Spleen (tissue), 11 donors: ENCODE data around the gene YIPF1. TPM values are rescaled to one million over a fixed set of nuclear protein-coding genes. Genes with fewer than 3 reads are reported as not detected.

Source experiments
- DNase-seq: peaks from one replicate; pipeline ENCODE4 v3.0.0-alpha.2; 2020
- H3K27ac ChIP-seq, 8 donors: fragments of 200-600 bp; sonication (generic) in 7 of 8; 1 replicate in 4 of 8; 2 replicates in 4 of 8; pipeline versions ENCODE4 v1.5.0 to v1.8.0; 2016 to 2021; ENCODE audit warnings: inconsistent platforms in 4 of 8, mild to moderate bottlenecking in 4 of 8, moderate library complexity in 1 of 8
- H3K27me3 ChIP-seq, 7 donors: fragments of 200-600 bp; sonication (generic) in 6 of 7; replicated peaks in 1 of 7; 1 replicate in 4 of 7; 2 replicates in 3 of 7; pipeline versions ENCODE4 v1.5.0 to v1.8.0; 2016 to 2021; ENCODE audit warnings: inconsistent platforms in 3 of 7, mild to moderate bottlenecking in 1 of 7
- H3K36me3 ChIP-seq, 6 donors: fragments of 200-600 bp; sonication (generic) in 5 of 6; 1 replicate in 4 of 6; 2 replicates in 2 of 6; pipeline versions ENCODE4 v1.5.0 to v1.8.0; 2016 to 2021; ENCODE audit warnings: inconsistent platforms in 2 of 6
- H3K4me1 ChIP-seq, 6 donors: fragments of 200-600 bp; sonication (generic) in 5 of 6; 1 replicate in 3 of 6; 2 replicates in 3 of 6; pipeline versions ENCODE4 v1.5.0 to v1.8.0; 2016 to 2021; ENCODE audit warnings: inconsistent platforms in 3 of 6
- H3K4me3 ChIP-seq, 8 donors: fragments of 200-600 bp; sonication (generic) in 7 of 8; 1 replicate in 4 of 8; 2 replicates in 4 of 8; pipeline versions ENCODE4 v1.5.0 to v1.8.0; 2016 to 2021; ENCODE audit warnings: inconsistent platforms in 4 of 8, mild to moderate bottlenecking in 4 of 8, moderate library complexity in 2 of 8
- H3K9me3 ChIP-seq, 8 donors: fragments of 200-600 bp; sonication (generic) in 7 of 8; 1 replicate in 4 of 8; 2 replicates in 4 of 8; pipeline versions ENCODE4 v1.5.0 to v1.8.0; 2016 to 2021; ENCODE audit warnings: inconsistent platforms in 4 of 8
- CTCF ChIP-seq, 11 experiments: fragments of 200-600 bp in 7 of 11; fragments of 450-650 bp in 4 of 11; sonication (generic) in 4 of 11; IDR thresholded peaks in 8 of 11; conservative IDR thresholded peaks in 3 of 11; 1 replicate in 7 of 11; 2 replicates in 4 of 11; pipeline versions ENCODE4 v1.4.0 to v1.8.0; 2016 to 2021; ENCODE audit warnings: antibody characterized with exemption in 11 of 11, inconsistent platforms in 4 of 11, mild to moderate bottlenecking in 1 of 11
- POLR2A ChIP-seq, 3 donors: fragments of 450-650 bp; IDR thresholded peaks; one replicate each; pipeline ENCODE4 v1.5.1; 2017; ENCODE audit warnings: antibody characterized with exemption in 3 of 3, mild to moderate bottlenecking in 1 of 3
- POLR2AphosphoS5 ChIP-seq, 3 donors: sonication (generic); formaldehyde crosslinking; IDR thresholded peaks; one replicate each; pipeline ENCODE4 v1.5.1; 2017; ENCODE audit warnings: antibody characterized with exemption in 3 of 3
- WGBS, 5 donors: extraction: QIAGEN DNeasy Blood & Tissue Kit in 3 of 5; methylation state at CpG; one replicate each; pipeline versions ENCODE4 v1.1.5 to v1.1.7; 2013 to 2018; 5-methylcytosine and 5-hydroxymethylcytosine counted together
- intact Hi-C: fragments of 100-400 bp; cut with DNase I; formaldehyde crosslinking; loops from one replicate; pipeline ENCODE4 v1.15.0; 2023; ENCODE audit warnings: low total_unique reads
- polyA plus RNA-seq, 3 donors: library from polyadenylated mRNA; stranded (reverse); fragments of 200-250 nt; gene quantifications; one replicate each; pipeline ENCODE4 v1.2.1, GENCODE V29; 2013
- total RNA-seq, 7 donors: library from RNA; depleted of rRNA in 3 of 7; stranded (reverse); fragments of >200 nt in 3 of 7; fragmentation: NEBNext Ultra II Directional in 4 of 7; extraction: Animal tissue kit (Norgen Biotek cat#: 25700) in 4 of 7; gene quantifications; one replicate each; pipeline versions ENCODE4 v1.1.0 to v1.2.1, GENCODE V29; 2016 to 2021
- donor health status: healthy with polysubstance abuse.
- donor health status: DM: no; HTN: no; CAD: no; lungs with moderate emphysema.
- donor health status: DM: no; HTN: no; CAD: no.
- donor health status: Bipolar disorder and iron deficiency.
- donor health status: healthy.
- donor health status: DM: no; HTN: no; CAD: no.
- donor health status: DM: yes; HTN: yes; CAD: no.

The YIPF1 gene
- total and polyA plus RNA-seq, 10 donors, result 15.2 to 39.7 (median 22.0) TPM

GRCh38 chr1:53895421-53895820, 5.8 kb upstream of the YIPF1 start:
- H3K4me3 ChIP-seq, result no peak overlapping the region
- no peak for DNase-seq
- TF ChIP-seq CTCF (IDR thresholded peaks at IDR 0.05 in 8 of 11, conservative IDR thresholded peaks at IDR 0.05 in 3 of 11) (no peak), POLR2AphosphoS5 (IDR thresholded peaks at IDR 0.05) (no peak), POLR2A (IDR thresholded peaks at IDR 0.05) (no peak)
- H3K36me3 ChIP-seq, result no peaks in the 10 kb centered on the region
- intact Hi-C loops, result no loop called here
- H3K27me3 ChIP-seq, result no peaks in the 10 kb centered on the region
- H3K4me1 ChIP-seq, result peaks cover 3 to 22% (median 7%) of the 10 kb centered on the region in 6 donors
- WGBS, 5 donors, result 49 to 66% (median 57%) methylated on average over 6 of the region's 6 CpGs
- H3K9me3 ChIP-seq, result no peaks in the 10 kb centered on the region
- H3K27ac ChIP-seq, result no peak overlapping the region

- DNase-seq, result no peak
- H3K36me3 ChIP-seq, result no peaks in the 10 kb centered on the region
- no peak overlapping the region for H3K4me3 ChIP-seq
- H3K4me1 ChIP-seq, result peaks cover 6 to 28% (median 11%) of the 10 kb centered on the region in 6 donors
- H3K27ac ChIP-seq, result no peak overlapping the region
- intact Hi-C loops, result loop anchor here (5.0 kb wide), 1 partner anchor 53 kb away; the partner anchor contains the start of genes IFT25 and LRRC42
- TF ChIP-seq CTCF (IDR thresholded peaks at IDR 0.05 in 8 of 11, conservative IDR thresholded peaks at IDR 0.05 in 3 of 11) (no peak), POLR2AphosphoS5 (IDR thresholded peaks at IDR 0.05) (no peak), POLR2A (IDR thresholded peaks at IDR 0.05) (no peak)
- no peaks in the 10 kb centered on the region for H3K27me3 ChIP-seq
- no peaks in the 10 kb centered on the region for H3K9me3 ChIP-seq
- WGBS, 5 donors, result 89 to 95% (median 92%) methylated on average over 5 of the region's 5 CpGs
Observed at GRCh38 chr1:53894644-53895043, 5.0 kb upstream of the YIPF1 start.

GRCh38 chr1:53893999-53894636, 4.5 kb upstream of the YIPF1 start, which contains the start of gene DIO1:
Gene DIO1 (plus strand): TSS chr1:53894187. CDS start chr1:53894211, 24 bp downstream.
- Histone ChIP-seq H3K4me1 (peaks cover 7 to 30% (median 13%) of the 10 kb centered on the region in 6 donors), H3K4me3 (no peak within 1 kb of the TSS), H3K27me3 (no peaks in the 10 kb centered on the region), H3K27ac (peak within 1 kb of the TSS in 4 of 8 donors; percentile 40 to 76 (median 62)), H3K36me3 (no peaks in the 10 kb centered on the region), H3K9me3 (no peaks in the 10 kb centered on the region)
- intact Hi-C loops, result loop anchor here (5.0 kb wide), 1 partner anchor 53 kb away; the partner anchor contains the start of genes IFT25 and LRRC42
- no peak for DNase-seq
- WGBS, 5 donors, result 83 to 90% (median 86%) methylated on average over 13 to 14 of the region's 14 CpGs
- TF ChIP-seq POLR2A (IDR thresholded peaks at IDR 0.05) (no peak), CTCF (IDR thresholded peaks at IDR 0.05 in 8 of 11, conservative IDR thresholded peaks at IDR 0.05 in 3 of 11) (no peak)

- H3K36me3 ChIP-seq, result peaks cover 0 to 2% (median 0%) of the 10 kb centered on the region in 6 donors
- TF ChIP-seq POLR2AphosphoS5 (IDR thresholded peaks at IDR 0.05), result peak in 1 of 3 donors; percentile 6
- no peak for TF ChIP-seq CTCF (IDR thresholded peaks at IDR 0.05 in 8 of 11, conservative IDR thresholded peaks at IDR 0.05 in 3 of 11)
- H3K27me3 ChIP-seq, result no peaks in the 10 kb centered on the region
- no peak overlapping the region for H3K4me3 ChIP-seq
- no peak for DNase-seq
- H3K4me1 ChIP-seq, result peaks cover 13 to 42% (median 25%) of the 10 kb centered on the region in 6 donors
- 28 to 58% (median 47%) methylated on average over 5 of the region's 5 CpGs for WGBS, 5 donors
- no peaks in the 10 kb centered on the region for H3K9me3 ChIP-seq
- peak overlapping the region in 4 of 8 donors; percentile 40 to 76 (median 62) for H3K27ac ChIP-seq
- intact Hi-C loops, result loop anchor here (5.0 kb wide), 1 partner anchor 54 kb away; the partner anchor contains the start of genes IFT25 and LRRC42
Observed at GRCh38 chr1:53892911-53893310, 3.3 kb upstream of the YIPF1 start.
